NCI-H1417 treated with DMSO at 0.1 percent for 48 hours (cell line): Measurements from ENCODE around the gene BABAM2.

Experiments used
- DNase-seq: peaks from one replicate; lab custom pipeline; 2025; lab: John Stamatoyannopoulos, UW

The BABAM2 gene

DNA sequence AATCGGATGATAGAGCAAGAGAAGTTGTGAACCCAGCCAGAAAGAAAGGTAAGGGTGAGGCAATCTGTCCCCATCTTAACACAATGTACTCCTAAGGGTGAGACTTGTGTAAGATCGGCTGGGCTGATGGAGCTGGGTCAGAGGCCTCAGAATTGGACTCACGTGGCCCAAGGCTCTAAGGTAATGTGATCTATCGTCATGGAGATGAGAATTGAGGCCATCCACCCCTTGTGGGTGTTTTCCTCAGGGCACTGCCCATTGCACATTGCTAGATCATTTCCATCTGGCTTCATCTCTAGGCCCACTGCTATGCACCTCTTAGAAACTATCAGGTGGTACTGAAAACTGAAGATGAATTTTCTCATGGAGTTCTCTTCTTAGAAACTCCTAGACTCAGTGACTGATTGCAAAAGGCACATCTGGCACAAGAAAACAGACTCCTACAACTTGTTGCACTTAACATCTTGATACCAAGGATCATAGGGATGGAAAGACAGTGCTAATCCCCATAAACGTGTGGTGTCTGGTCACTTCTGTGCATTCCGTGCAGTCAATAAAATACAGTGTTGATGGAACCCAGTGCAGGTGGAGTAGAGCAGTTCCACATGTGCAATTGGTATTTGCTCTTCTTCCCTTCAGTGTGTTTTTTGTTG lies 273.2 kb downstream of the BABAM2 start:
- no peak for DNase-seq

GRCh38 chr2:28164280-28164801 lies 273.8 kb downstream of the BABAM2 start:
- no peak for DNase-seq

DNA sequence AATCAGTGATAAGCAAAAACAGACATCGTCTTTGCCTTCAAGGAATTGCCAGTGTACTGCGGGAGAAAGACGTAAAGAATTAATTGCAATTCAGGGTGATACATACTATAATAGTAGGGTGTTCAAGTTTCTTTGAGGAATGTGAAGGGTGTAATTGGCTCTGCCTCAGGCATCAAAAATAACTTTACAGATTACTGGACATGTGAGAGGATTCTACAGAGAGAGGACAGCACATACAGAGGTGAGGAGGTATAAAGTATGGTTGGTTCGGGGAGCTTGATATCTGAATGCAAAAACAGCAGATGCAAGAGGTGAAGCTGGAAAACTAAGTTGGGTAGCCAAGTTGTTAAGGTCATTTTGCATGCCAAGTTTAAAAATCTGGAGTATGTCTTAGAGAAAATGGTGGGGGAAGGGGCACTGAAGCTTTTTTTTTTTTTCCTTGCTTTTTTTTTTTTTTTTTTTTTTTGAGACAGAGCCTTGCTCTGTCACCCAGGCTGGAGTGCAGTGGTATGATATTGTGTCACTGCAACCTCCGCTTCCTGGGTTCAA lies 274.6 kb downstream of the BABAM2 start:
- no peak for DNase-seq

DNA sequence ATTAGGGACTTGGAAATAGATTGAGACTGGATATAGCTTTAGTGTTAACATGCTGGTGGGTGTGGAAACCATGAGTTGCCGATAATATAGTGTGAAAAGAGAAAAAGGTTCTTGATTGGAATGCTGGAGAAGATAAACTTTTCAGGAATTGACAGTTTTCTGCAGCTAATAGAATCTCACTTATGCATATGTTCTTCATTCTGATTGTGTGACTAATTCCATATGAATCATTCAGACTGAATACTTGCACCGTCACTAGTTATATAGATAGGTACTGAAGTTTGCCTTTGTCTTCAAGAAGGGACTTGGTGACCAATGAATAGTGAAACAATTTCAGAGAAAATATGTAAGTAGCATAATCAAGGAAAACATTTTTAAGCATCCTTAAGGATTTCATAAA lies 276.4 kb downstream of the BABAM2 start:
- DNase-seq: no peak

GRCh38 chr2:28168376-28168775 lies 277.8 kb downstream of the BABAM2 start:
- no peak for DNase-seq

DNA sequence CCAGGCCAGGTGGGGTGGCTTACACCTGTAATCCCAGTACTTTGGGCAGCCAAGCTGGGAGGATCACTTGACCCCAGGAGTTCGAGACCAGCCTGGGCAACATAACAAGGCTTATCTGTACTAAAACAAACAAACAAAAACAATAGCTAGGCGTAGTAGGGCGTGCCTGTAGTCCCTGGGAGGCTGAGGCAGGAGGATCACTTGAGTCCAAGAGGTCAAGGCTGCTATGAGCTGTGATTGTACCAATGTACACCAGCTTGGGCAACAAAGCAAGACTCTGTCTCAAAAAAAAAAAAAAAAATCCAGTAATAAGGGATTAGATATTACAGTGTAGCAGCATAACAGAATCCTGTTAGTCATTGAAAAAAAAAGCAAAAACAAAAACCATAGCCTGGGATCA lies 279.0 kb downstream of the BABAM2 start:
- DNase-seq: no peak

GRCh38 chr2:28172114-28172898 lies 281.8 kb downstream of the BABAM2 start:
- no peak for DNase-seq

DNA sequence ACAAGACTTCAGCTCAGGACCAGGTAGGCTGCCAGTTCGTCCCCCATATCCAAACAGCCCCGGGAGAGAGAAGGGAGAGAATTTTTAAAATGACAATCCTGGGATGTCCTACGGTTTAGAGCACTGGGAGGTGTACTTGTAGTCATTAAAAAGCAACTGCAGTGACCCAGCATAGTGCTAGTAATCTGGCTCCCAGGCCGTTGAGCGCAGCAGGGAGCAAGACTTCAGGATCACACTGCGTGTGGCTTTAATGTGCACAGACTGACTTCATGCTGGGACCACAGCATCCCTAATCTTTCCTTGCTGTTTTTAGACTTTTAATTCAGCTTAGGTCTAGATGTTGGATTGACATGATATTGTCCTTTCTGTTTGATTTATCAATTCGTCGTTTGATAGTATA lies 282.8 kb downstream of the BABAM2 start:
- DNase-seq: no peak

DNA sequence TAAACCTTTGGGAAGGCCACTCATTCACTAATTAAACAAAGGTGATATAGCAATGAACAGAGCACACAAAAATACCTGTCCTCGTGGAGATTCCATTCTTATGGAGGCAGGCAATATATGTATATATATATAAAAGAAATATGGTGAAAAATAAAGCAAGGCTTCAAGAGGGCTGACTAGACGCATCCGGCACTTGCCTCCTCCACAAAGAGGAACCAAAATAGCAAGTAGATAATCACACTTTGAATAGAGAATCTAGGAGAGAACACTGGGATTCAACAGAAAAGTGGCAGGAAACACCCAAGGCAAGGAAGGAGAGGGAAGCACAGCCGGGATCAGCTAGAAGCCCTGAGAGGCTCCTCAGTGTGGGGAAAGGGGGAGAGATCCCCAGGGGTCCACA lies 283.7 kb downstream of the BABAM2 start:
- DNase-seq: no peak

GRCh38 chr2:28175028-28175427 lies 284.5 kb downstream of the BABAM2 start:
- no peak for DNase-seq

DNA sequence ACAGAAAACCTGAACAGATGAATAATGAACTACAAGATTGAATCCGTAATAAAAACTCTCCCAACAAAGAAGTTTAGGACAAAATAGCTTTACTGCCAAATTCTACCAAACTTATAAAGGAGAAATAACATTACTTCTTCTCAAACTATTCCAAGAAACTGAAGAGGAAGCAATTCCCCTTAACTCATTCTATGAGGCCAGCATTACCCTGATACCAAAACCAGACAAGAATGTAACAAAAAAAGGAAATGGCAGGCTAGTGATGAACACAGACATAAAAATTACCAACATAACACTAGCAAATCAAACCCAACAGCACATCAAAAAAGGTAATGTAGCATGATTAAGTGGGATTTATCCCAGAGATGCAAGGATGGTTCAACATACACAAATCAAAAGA lies 288.4 kb downstream of the BABAM2 start:
- DNase-seq: no peak

DNA sequence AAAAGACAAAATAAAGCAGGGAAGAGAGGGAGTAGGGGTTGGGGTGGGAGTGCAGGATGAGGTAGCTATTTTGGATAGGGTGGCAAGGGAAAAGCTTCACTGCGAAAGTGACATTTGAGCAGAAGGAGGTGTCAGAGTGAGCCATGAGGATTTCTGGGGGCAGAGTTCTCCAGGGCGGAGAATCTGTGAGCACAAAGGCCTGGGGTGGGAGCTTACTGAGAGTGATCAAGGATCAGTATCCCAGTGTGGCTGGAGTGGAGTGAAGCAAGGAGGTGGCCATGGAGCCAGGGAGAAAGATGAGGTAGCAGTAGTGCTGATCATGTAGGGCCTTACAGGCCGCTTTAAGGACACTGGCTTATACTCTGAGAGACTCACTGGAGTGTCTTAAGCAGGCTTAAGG lies 291.3 kb downstream of the BABAM2 start:
- DNase-seq: no peak

DNA sequence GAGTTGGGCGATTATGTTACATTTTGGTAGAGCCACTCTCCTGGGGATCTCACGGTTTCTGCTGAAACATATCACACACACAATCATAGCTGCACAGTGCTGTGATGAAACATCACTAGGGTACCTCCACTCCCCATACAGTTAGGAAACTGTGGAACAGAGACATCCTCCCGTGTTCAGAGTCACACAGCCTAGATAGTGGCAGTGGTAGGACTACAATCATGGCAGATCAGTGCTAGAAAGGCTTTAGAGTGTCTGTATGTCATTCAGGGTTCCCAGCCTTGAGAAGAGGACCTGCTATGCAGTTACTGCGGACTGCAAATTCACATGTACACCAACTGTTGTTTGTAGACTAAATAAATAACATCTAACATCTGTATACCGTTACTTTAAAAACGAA lies 291.8 kb downstream of the BABAM2 start:
- no peak for DNase-seq

DNA sequence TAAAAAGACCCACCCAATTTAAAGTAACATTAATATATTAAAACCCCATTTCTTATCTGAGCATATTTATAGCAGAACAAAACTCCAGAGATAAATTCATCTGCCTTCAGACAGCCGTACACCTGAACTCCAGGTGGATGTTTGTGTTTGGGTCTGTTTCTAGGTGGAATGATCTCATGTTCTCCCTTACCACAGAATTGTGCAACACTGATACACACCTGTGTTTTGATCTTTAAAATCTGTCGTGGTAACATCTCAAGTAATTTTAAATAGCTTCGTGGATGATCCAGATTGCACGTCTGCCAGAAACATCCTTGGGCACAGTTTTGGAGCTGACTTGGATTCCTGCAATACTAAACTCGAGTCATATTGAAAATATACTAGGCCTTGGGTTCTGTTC lies 294.6 kb downstream of the BABAM2 start:
- DNase-seq: no peak

DNA sequence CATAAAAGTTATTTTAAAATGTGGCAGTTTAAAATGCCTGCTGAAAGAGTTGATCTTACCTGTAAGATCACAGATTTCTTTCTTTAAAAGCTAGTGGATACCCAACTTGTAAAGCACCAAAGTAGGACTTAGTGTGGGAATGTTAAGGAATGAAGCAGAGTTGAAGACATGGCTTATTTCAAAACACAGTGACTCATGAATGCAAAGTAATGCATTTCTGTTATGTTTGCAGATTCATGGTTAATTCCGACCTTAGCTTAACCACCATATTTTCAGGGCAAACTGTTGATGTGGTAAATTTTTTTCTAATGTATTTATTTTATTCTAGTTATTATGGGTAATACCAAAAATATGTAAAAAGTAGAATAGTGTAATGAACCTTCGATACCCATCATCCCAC lies 295.4 kb downstream of the BABAM2 start:
- DNase-seq: no peak

- no peak for DNase-seq
Observed at GRCh38 chr2:28187186-28187585, 296.7 kb downstream of the BABAM2 start.

DNA sequence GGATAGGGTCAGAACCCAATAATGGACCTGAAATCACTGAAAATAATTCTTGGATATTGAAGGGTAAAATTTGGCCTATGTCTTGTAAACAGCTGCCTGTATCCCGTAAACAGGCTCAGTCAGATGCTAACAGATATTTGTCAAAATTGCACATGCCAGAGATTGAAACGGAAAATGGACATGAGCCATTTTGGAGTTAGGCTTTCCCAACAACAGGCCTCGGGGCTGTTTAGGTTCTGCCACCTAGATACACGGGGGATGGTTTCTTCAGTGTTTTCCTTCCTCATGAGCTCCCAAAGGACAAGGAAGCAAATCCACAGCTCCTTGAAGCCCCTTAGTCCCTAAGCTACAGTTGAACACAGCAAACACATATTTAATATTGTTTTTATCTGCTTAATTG lies 297.9 kb downstream of the BABAM2 start:
- no peak for DNase-seq

GRCh38 chr2:28193630-28194403 lies 303.3 kb downstream of the BABAM2 start:
- DNase-seq: no peak

GRCh38 chr2:28199995-28200679 lies 309.6 kb downstream of the BABAM2 start:
- peak; percentile 80 for DNase-seq

GRCh38 chr2:28201671-28202180 lies 311.2 kb downstream of the BABAM2 start:
- no peak for DNase-seq

DNA sequence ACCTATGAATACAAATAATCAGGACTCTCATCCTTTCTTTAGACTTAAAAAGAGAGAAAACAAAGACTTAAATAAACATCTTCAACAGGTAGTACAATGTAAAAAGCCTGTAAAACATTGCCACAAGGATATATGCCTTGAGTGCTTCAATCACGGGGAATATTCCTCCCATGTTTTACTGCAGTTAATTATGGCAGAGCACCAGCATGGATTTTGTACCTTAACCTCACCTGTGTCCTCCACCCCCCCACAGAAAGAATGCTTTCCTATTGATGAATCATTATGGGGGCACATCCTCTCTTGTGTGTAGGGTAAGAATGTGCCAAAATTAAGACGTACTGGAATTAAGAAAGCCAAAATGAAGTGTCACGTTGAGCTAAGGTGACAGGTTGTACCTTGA lies 312.2 kb downstream of the BABAM2 start:
- no peak for DNase-seq

GRCh38 chr2:28206762-28207161 lies 316.2 kb downstream of the BABAM2 start:
- no peak for DNase-seq
